ENCODE measurements around the gene LYPD5.

Gene LYPD5

GRCh38 chr19:43784241-43784980, 17.8 kb downstream of the LYPD5 start:
- TF ChIP-seq CTCF (IDR thresholded peaks at IDR 0.05; ENCODE audit: insufficient read depth, low read length, missing control alignments) = no peak
- ChIA-PET POLR2A (interaction anchor here (0.8 to 1.2 kb wide), 4 partner anchors 32 to 119 kb away, joined by 3 to 5 read pairs (median 4); partner anchors contain the start of gene PLAUR), CTCF (interaction anchor here (0.6 to 5.0 kb wide), 23 partner anchors 8 to 229 kb away, joined by 3 to 103 read pairs (median 4); partner anchors contain the start of gene PLAUR)
- H3K4me3 ChIP-seq (ENCODE audit: low read depth, low read length) = no peak overlapping the region
- peak; percentile 47 for DNase-seq (ENCODE audit: low read depth, low spot score)

- POLR2A ChIA-PET = no interaction called here
- no peak for TF ChIP-seq CTCF (IDR thresholded peaks at IDR 0.05; ENCODE audit: insufficient read depth, low read length, missing control alignments)
- H3K4me3 ChIP-seq (ENCODE audit: low read depth, low read length) = no peak overlapping the region
- DNase-seq (ENCODE audit: low read depth, low spot score) = no peak
- CTCF ChIA-PET = interaction anchor here (2.9 to 5.0 kb wide), 2 partner anchors 19 to 40 kb away, joined by 28 to 103 read pairs; no protein-coding TSS in a partner anchor
These were observed 18.6 kb downstream of the LYPD5 start for GRCh38 chr19:43783636-43784035.

GRCh38 chr19:43782689-43783231, 19.5 kb downstream of the LYPD5 start:
- DNase-seq (ENCODE audit: low read depth, low spot score) = no peak
- no peak overlapping the region for H3K4me3 ChIP-seq (ENCODE audit: low read depth, low read length)
- ChIA-PET CTCF (interaction anchor here (2.9 kb wide), 1 partner anchor 18 kb away, joined by 28 read pairs; no protein-coding TSS in a partner anchor), POLR2A (no interaction called here)
- TF ChIP-seq CTCF (IDR thresholded peaks at IDR 0.05; ENCODE audit: insufficient read depth, low read length, missing control alignments) = no peak

- ChIA-PET CTCF (interaction anchor here (1.3 kb wide), 1 partner anchor 37 kb away, joined by 6 read pairs; no protein-coding TSS in a partner anchor), POLR2A (no interaction called here)
- no peak overlapping the region for H3K4me3 ChIP-seq (ENCODE audit: low read depth, low read length)
- DNase-seq (ENCODE audit: low read depth, low spot score) = no peak
- no peak for TF ChIP-seq CTCF (IDR thresholded peaks at IDR 0.05; ENCODE audit: insufficient read depth, low read length, missing control alignments)
These were observed 20.0 kb downstream of the LYPD5 start for GRCh38 chr19:43782311-43782660.

GRCh38 chr19:43781630-43782310, 20.5 kb downstream of the LYPD5 start:
- DNase-seq (ENCODE audit: low read depth, low spot score) = no peak
- H3K4me3 ChIP-seq (ENCODE audit: low read depth, low read length) = no peak overlapping the region
- TF ChIP-seq CTCF (IDR thresholded peaks at IDR 0.05; ENCODE audit: insufficient read depth, low read length, missing control alignments) = no peak
- ChIA-PET CTCF (interaction anchor here (1.0 to 8.0 kb wide), 3 partner anchors 15 to 37 kb away, joined by 4 to 92 read pairs (median 6); no protein-coding TSS in a partner anchor), POLR2A (interaction anchor here (0.6 to 0.7 kb wide), 2 partner anchors 17 to 95 kb away, joined by 3 to 4 read pairs; no protein-coding TSS in a partner anchor)
